Measurements from ENCODE around the gene P2RX6.

The P2RX6 gene

GRCh38 chr22:21074102-21074715 is 59.2 kb downstream of the P2RX6 start:
- no peak for DNase-seq (ENCODE audit: low spot score)

- DNase-seq (ENCODE audit: low spot score) = no peak
These were observed 60.7 kb downstream of the P2RX6 start for GRCh38 chr22:21075516-21076138.

- no peak for DNase-seq (ENCODE audit: low spot score)
These were observed 62.1 kb downstream of the P2RX6 start for GRCh38 chr22:21076912-21077625.

All from CD4-positive, alpha-beta T cell treated with Interleukin-15 for 4 hours (primary cell).